Parathyroid adenoma (tissue), 2 donors: ENCODE measurements around the gene TMX2.

ENCODE experiments used
- H2AFZ ChIP-seq: fragments of 300-600 bp; sonication (generic); one replicate; pipeline ENCODE4 v1.7.0; 2017; ENCODE audit warnings: antibody characterized with exemption, mild to moderate bottlenecking
- H3K27ac ChIP-seq: fragments of 300-600 bp; sonication (generic); one replicate; pipeline ENCODE4 v1.7.0; 2017
- H3K27me3 ChIP-seq: fragments of 300-600 bp; sonication (generic); one replicate; pipeline ENCODE4 v1.7.0; 2017; ENCODE audit warnings: low read length; ENCODE audit not compliant: control insufficient read depth, insufficient read depth
- H3K36me3 ChIP-seq: fragments of 300-600 bp; sonication (generic); one replicate; pipeline ENCODE4 v1.7.0; 2017; ENCODE audit warnings: low read length; ENCODE audit not compliant: control insufficient read depth, insufficient read depth
- H3K4me1 ChIP-seq: fragments of 300-600 bp; sonication (generic); one replicate; pipeline ENCODE4 v1.7.0; 2017; ENCODE audit warnings: control low read depth
- H3K4me2 ChIP-seq: fragments of 300-600 bp; sonication (generic); one replicate; pipeline ENCODE4 v1.7.0; 2017; ENCODE audit warnings: low read length
- H3K4me3 ChIP-seq: fragments of 300-600 bp; sonication (generic); one replicate; pipeline ENCODE4 v1.7.0; 2017; ENCODE audit warnings: low read depth, low read length
- H3K79me2 ChIP-seq: fragments of 300-600 bp; sonication (generic); one replicate; pipeline ENCODE4 v1.7.0; 2017; ENCODE audit warnings: control low read depth
- H3K9ac ChIP-seq: fragments of 300-600 bp; sonication (generic); one replicate; pipeline ENCODE4 v1.7.0; 2017; ENCODE audit warnings: mild to moderate bottlenecking
- H3K9me3 ChIP-seq: fragments of 300-600 bp; sonication (generic); one replicate; pipeline ENCODE4 v1.7.0; 2017; ENCODE audit warnings: low read length; ENCODE audit not compliant: control insufficient read depth
- TF ChIP-seq, protein P1 (sequence below): fragments of 300-600 bp; sonication (generic); IDR thresholded peaks from one replicate; pipeline ENCODE4 v1.7.0; 2017; ENCODE audit warnings: antibody characterized with exemption, mild to moderate bottlenecking
- donor health status: primary hyperparathyroidism.

Gene TMX2

DNA sequence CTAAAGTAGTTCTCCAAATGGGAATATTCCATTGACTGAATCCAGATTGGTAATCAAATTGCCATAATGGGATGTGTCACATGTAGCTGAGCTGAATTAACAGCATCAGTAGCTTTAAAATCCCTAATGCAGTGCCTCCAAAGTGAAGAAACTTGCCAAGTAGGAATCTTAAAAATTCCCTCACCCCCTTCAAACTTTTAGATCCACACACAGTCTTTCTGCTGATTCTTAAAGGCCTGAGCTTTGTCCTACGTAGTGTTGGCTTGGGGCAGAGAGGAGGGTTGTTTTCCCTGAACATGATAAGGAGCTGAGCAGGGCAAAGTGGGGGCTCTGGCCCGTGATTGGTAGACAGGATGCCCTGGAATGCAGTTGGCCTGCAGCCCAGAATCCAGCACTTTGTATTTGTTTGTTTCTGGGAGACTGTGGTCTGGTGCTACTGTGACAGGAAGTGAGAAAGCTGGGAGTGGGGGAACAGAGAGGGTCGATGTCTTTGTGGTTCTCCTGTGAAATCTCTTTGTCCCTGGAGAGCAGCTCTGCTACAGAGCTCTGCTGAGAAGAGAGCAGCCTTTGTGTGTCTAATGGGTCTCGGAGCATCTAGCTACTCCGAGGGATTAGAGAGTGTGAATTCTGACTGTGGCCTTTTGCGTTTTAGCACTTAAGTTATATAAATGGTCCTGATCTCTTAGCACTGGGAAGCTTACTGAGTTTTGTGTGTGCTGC, 66.1 kb downstream of the TMX2 start:
- Histone ChIP-seq H3K4me2 (peak overlapping the region; percentile 75), H3K79me2 (peaks cover 20% of the 10 kb centered on the region), H3K9me3 (no peaks in the 10 kb centered on the region), H3K27ac (peak overlapping the region; percentile 87), H3K4me1 (peaks cover 48% of the 10 kb centered on the region), H3K27me3 (no peaks in the 10 kb centered on the region), H3K9ac (no peak overlapping the region), H2AFZ (no peak overlapping the region), H3K36me3 (no peaks in the 10 kb centered on the region), H3K4me3 (peak overlapping the region; percentile 43)
- TF ChIP-seq, protein P1, sequence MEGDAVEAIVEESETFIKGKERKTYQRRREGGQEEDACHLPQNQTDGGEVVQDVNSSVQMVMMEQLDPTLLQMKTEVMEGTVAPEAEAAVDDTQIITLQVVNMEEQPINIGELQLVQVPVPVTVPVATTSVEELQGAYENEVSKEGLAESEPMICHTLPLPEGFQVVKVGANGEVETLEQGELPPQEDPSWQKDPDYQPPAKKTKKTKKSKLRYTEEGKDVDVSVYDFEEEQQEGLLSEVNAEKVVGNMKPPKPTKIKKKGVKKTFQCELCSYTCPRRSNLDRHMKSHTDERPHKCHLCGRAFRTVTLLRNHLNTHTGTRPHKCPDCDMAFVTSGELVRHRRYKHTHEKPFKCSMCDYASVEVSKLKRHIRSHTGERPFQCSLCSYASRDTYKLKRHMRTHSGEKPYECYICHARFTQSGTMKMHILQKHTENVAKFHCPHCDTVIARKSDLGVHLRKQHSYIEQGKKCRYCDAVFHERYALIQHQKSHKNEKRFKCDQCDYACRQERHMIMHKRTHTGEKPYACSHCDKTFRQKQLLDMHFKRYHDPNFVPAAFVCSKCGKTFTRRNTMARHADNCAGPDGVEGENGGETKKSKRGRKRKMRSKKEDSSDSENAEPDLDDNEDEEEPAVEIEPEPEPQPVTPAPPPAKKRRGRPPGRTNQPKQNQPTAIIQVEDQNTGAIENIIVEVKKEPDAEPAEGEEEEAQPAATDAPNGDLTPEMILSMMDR = no peak

DNA sequence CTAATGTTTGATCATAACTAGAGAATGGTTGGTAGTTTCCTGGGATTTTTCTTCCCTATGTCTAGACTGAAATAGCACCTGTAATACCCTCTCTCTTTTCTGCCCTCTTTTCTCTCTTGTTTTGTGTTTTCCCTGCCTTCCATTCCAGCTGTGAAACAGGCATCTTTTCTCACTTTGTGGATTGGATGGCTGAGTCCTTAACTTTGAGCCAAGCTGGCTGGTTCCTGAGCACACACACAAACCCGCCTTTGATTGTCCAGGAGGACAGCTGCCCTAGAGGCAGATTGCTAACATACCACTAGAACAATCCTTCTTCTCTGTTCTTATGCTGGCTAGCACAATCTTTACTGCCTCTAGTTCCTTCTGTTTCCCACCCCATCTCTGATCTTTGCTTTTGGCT, 66.9 kb downstream of the TMX2 start:
- no peak overlapping the region for H3K9ac ChIP-seq

DNA sequence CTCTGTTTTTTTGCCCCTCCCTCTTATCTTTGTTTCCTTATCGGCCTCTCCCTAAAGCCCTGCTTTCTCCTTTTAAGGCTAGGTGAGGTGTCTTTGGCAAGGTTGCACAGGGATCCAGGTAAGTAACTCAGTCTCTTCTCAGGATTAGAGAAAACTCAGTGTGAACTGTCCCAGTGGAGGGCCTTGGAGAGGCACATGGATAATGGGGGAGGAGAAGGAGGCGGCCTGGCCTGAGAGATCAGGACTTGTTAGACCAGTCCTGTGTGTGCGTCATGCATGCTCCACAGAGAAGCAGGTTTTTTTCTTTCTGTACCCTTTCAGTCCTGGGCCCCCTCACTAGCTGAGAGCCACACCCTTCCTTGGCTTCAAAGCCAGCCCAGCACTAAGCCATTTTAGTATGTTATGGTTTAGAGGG, 69.1 kb downstream of the TMX2 start:
- Histone ChIP-seq H3K4me1 (peaks cover 44% of the 10 kb centered on the region), H3K79me2 (peaks cover 25% of the 10 kb centered on the region), H3K9me3 (no peaks in the 10 kb centered on the region), H3K9ac (no peak overlapping the region), H3K4me3 (peak overlapping the region; percentile 34), H3K36me3 (no peaks in the 10 kb centered on the region), H3K27me3 (no peaks in the 10 kb centered on the region), H2AFZ (no peak overlapping the region), H3K27ac (peak overlapping the region; percentile 87), H3K4me2 (peak overlapping the region; percentile 57)
- TF ChIP-seq, protein P1 = no peak

More for the DNA sequence above, 66.9 kb downstream of the TMX2 start:
- H3K4me3 ChIP-seq = peak overlapping the region; percentile 43
- no peaks in the 10 kb centered on the region for H3K27me3 ChIP-seq
- peaks cover 48% of the 10 kb centered on the region for H3K4me1 ChIP-seq
- H2AFZ ChIP-seq = no peak overlapping the region
- H3K36me3 ChIP-seq = no peaks in the 10 kb centered on the region
- TF ChIP-seq, protein P1 = no peak
- H3K79me2 ChIP-seq = peaks cover 16% of the 10 kb centered on the region
- no peaks in the 10 kb centered on the region for H3K9me3 ChIP-seq
- peak overlapping the region; percentile 43 for H3K4me2 ChIP-seq
- peak overlapping the region; percentile 87 for H3K27ac ChIP-seq

DNA sequence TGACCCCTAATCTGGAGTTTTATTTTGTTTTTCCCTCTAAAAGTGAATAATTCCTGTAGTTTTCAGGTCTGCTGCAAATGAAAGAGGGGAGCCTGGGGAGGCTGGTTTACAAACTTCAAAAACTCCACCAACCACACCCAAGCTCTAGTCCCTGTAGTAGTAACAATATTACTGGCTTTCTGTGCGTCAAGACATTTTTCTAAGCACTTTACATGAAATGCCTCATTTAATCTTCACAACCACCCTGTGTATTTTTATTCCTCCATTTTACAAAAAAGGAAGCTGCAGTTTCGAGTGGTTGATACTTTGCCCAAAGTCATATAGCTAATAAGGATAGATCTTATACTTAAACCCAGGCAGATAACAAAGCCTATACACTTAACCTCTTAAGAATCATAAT, 72.7 kb downstream of the TMX2 start:
- H3K9ac ChIP-seq = no peak overlapping the region
- peaks cover 40% of the 10 kb centered on the region for H3K79me2 ChIP-seq
- no peaks in the 10 kb centered on the region for H3K9me3 ChIP-seq
- H3K4me1 ChIP-seq = peaks cover 21% of the 10 kb centered on the region
- H3K27me3 ChIP-seq = no peaks in the 10 kb centered on the region
- H3K36me3 ChIP-seq = no peaks in the 10 kb centered on the region
- no peak overlapping the region for H3K4me3 ChIP-seq
- TF ChIP-seq, protein P1 = no peak
- no peak overlapping the region for H3K4me2 ChIP-seq
- H3K27ac ChIP-seq = no peak overlapping the region
- no peak overlapping the region for H2AFZ ChIP-seq

DNA sequence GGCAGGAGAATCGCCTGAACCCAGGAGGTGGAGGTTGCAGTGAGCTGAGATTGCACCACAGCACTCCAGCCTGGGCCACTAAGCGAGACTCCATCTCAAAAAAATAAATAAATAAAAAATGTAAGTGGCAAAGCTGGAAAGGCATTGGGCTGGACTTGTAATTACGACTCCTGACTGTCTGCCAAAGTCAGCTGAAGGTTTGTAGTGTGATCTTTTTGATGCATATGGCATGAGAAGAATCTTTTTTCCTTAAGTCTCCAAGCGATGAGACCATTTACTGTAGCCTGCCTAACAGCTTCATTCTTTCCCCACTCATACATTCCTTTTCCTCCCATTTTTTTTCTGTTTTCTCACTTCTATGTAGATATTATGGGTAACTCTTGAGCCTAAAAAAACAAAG, 74.0 kb downstream of the TMX2 start:
- TF ChIP-seq, protein P1 = no peak
- Histone ChIP-seq H3K36me3 (no peaks in the 10 kb centered on the region), H3K4me2 (no peak overlapping the region), H3K27ac (no peak overlapping the region), H3K9me3 (no peaks in the 10 kb centered on the region), H3K9ac (no peak overlapping the region), H3K4me1 (peaks cover 13% of the 10 kb centered on the region), H3K27me3 (no peaks in the 10 kb centered on the region), H3K79me2 (peaks cover 47% of the 10 kb centered on the region), H3K4me3 (no peak overlapping the region), H2AFZ (no peak overlapping the region)
